SJSA1 (cell line): ENCODE data around the gene NDUFB10. TPM values are rescaled to one million over a fixed set of nuclear protein-coding genes. Genes with fewer than 3 reads are reported as not detected.

Source experiments
- DNase-seq, 2 experiments: peaks; one replicate each; pipeline ENCODE4 v3.0.0-alpha.2; 2015 to 2020; ENCODE audit warnings: low spot score in 2 of 2, low read depth in 1 of 2
- H3K27ac ChIP-seq: fragments of 250-450 bp; sonication (Bioruptor Pico); 2 replicates; pipeline ENCODE4 v1.5.1; 2020; ENCODE audit warnings: mild to moderate bottlenecking, moderate library complexity
- H3K27me3 ChIP-seq: fragments of 250-450 bp; sonication (Bioruptor Pico); replicated peaks from 2 replicates; pipeline ENCODE4 v1.5.1; 2020; ENCODE audit warnings: mild to moderate bottlenecking, moderate library complexity
- H3K36me3 ChIP-seq: fragments of 250-450 bp; sonication (Bioruptor Pico); 2 replicates; pipeline ENCODE4 v1.5.1; 2020; ENCODE audit warnings: mild to moderate bottlenecking
- H3K4me1 ChIP-seq: fragments of 250-450 bp; sonication (Bioruptor Pico); replicated peaks from 2 replicates; pipeline ENCODE4 v1.6.1; 2021; ENCODE audit warnings: mild to moderate bottlenecking
- H3K4me3 ChIP-seq: fragments of 250-450 bp; sonication (Bioruptor Pico); 2 replicates; pipeline ENCODE4 v1.5.1; 2020; ENCODE audit warnings: mild to moderate bottlenecking
- H3K9me3 ChIP-seq: fragments of 250-450 bp; sonication (Bioruptor Pico); replicated peaks from 2 replicates; pipeline ENCODE4 v1.5.1; 2020; ENCODE audit warnings: mild to moderate bottlenecking
- total RNA-seq: library from RNA; depleted of rRNA; stranded (reverse); fragments of >200 nt; shearing (Covaris generic); gene quantifications from 2 replicates; pipeline ENCODE4 v1.2.3, GENCODE V29; 2014

Gene NDUFB10
- total RNA-seq, 1 experiment from 2014 or later = 273 TPM

DNA sequence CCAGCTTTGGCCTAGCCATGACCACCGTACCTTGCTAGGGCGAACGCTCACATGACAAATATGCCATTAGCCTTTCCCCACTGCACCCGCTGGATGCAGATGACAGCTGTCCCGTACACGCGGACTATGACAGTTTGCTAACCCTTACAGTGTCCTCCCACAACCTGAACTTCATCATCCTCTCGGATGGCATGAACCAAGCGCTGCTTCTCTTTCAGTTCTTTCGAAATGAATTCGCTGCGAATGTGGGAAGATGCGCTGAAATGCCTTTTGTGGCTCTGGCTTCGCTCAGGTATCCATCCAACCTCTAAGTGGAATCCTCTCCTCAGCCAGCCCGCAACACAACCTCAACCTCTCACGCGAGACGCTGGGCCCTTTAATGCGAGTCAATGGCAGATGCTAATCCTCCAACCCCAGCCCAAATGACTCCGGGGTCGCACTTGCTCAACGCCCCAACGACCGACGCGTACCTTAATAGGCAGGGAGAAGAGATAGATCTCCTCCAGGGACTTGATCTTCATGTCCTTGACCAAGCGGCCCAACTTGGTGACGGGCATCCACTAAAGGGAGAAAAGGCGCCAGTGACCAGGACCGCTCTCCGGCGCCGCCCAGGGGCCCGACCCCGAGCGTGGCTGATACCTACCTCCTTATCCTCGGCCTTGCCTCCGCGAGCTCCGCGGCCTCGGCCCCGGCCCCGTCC lies 4.6 kb downstream of the NDUFB10 start:
- no peaks in the 10 kb centered on the region for H3K9me3 ChIP-seq
- H3K36me3 ChIP-seq = peaks cover 69% of the 10 kb centered on the region
- H3K27me3 ChIP-seq = no peaks in the 10 kb centered on the region
- H3K4me1 ChIP-seq = peaks cover 36% of the 10 kb centered on the region
- DNase-seq = peak in 1 of 2 experiments; percentile 40
- peak overlapping the region; percentile 88 for H3K4me3 ChIP-seq
- peak overlapping the region; percentile 85 for H3K27ac ChIP-seq

DNA sequence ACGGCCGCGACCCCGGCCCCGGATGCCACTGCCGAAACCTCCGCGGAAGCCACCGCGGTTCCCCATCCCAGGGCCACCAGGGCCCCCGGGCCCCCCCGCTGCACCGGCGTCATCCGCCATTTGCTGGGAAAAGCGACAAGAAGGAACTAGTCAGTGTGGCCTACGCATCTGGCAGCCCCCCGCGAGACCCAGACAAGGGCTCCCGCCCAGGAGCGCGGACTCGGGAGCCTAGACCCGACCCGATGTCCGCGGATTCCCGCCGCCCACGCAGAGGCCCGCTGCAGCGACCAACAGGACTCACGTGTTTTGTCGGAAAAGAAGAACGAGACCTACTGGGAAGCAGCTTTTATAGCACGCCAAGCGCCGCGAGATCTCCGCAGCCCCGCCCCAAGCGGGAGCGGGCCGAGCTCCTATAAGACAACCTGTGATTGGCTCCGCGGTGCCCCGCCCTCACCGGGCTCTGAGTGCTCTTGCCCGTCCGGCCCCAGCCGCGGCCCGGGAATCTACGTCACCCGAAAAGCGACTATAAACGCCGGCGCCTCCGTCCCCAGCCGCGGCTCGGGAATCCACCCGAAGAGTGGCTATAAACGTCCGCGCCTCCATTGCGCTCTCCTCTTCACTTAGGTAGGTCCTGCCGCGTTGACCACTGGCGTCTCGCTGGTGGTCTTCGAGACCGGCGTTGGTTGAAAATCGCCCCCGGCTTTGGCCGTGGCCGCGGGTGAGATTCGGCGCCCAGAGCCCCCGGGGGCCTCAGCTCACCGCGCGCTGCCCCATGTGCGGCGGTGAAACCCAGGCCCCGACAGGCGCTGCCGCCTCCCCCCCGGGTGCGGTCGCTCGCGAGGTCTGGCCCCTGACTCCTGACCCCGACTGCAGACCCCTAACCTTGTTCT lies 5.4 kb downstream of the NDUFB10 start, which contains the start of gene RPS2:
Gene RPS2 (minus strand): TSS at position 321 of the 890 bp plus-strand sequence. CDS start 201 bp downstream, at position 120.
- Histone ChIP-seq H3K36me3 (peaks cover 65% of the 10 kb centered on the region), H3K27ac (peak within 1 kb of the TSS; percentile 85), H3K27me3 (no peaks in the 10 kb centered on the region), H3K4me1 (peaks cover 33% of the 10 kb centered on the region), H3K4me3 (peak within 1 kb of the TSS; percentile 88), H3K9me3 (no peaks in the 10 kb centered on the region)
- peak; percentile 94 to 99 for DNase-seq

DNA sequence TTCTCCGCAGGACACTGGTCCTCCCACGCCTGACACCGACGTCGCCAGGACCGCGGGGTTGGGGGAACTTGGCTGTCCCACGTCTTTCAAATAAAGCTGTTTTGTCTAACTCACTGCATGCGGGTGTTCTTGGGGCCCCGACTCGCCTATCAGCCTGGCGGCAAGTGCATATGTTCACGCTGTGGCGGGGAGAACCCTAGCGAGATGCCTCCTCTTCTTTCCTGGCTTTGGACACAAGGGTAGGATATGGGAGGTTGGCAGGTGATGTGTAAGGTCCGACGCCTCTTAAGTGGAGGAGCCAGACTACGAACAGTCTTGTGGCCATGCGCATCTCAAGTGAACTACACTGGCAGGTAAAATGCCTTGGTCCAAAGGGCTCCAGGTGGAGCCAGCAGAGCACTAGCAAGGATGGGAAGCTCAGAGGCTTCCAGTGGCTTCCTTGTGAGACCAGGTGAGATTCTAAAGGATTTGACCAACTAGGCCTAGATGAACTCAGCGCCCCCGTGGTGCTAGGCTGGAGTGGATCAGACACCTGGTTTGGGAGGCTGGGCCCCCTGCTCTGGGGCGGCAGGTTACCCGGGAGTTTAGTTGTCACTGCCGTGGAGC lies 6.2 kb downstream of the NDUFB10 start:
- Histone ChIP-seq H3K9me3 (no peaks in the 10 kb centered on the region), H3K36me3 (peaks cover 62% of the 10 kb centered on the region), H3K4me3 (peak overlapping the region; percentile 88), H3K27ac (peak overlapping the region; percentile 85), H3K27me3 (no peaks in the 10 kb centered on the region), H3K4me1 (peaks cover 30% of the 10 kb centered on the region)
- no peak for DNase-seq

DNA sequence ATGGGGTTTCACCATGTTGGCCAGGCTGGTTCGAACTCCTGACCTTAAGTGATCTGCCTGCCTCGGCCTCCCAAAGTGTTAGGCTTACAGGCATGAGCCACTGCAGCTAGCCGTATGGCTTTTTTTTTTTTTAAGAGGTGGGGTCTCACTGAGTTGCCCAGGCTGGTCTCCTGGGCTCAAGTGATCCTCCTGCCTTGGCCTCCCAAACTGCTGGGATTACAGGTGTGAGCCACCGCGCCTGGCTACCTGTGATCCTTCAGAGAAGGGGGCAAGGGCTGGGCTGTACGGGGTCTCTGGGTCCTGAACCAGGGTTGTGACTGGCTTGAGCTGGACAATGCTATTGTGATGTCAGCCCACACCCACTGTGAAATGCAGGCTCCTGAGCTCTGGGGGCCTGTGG lies 7.1 kb downstream of the NDUFB10 start, which contains the start of gene RNF151:
Gene RNF151 (plus strand): TSS at position 397 of the 400 bp plus-strand sequence. CDS start 26 bp downstream, outside the sequence.
- no peak within 1 kb of the TSS for H3K27ac ChIP-seq
- H3K36me3 ChIP-seq = peaks cover 53% of the 10 kb centered on the region
- peaks cover 30% of the 10 kb centered on the region for H3K4me1 ChIP-seq
- peak within 1 kb of the TSS; percentile 88 for H3K4me3 ChIP-seq
- H3K27me3 ChIP-seq = no peaks in the 10 kb centered on the region
- DNase-seq = no peak
- H3K9me3 ChIP-seq = no peaks in the 10 kb centered on the region

DNA sequence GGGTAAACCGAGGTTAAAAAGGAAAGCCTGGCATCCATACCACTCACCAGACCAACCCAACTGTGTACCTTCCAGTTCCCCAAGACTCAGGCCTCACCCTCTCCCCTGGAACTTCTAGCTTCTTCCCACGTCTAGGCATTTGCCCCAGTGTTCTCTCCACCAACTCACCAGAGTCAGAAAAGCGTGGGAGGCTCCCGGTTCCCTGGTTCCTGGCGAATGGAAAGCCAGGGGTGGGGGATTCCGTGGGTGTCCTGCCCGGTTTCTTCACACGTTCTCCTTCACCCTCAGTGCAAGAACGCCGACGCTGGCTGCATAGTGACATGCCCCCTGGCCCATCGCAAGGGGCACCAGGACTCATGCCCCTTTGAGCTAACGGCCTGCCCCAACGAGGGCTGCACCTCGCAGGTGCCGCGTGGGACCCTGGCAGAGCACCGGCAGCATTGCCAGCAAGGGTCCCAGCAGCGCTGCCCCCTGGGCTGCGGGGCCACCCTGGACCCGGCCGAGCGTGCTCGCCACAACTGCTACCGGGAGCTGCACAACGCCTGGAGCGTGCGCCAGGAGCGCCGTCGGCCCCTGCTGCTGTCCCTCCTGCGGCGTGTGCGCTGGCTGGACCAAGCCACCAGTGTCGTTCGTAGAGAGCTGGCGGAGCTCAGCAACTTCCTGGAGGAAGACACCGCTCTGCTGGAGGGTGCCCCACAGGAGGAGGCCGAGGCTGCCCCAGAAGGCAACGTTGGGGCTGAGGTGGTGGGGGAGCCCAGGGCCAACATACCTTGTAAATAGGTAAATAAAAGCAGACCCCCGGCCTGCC lies 9.0 kb downstream of the NDUFB10 start:
- no peaks in the 10 kb centered on the region for H3K27me3 ChIP-seq
- peaks cover 42% of the 10 kb centered on the region for H3K36me3 ChIP-seq
- no peak for DNase-seq
- no peak overlapping the region for H3K4me3 ChIP-seq
- H3K27ac ChIP-seq = no peak overlapping the region
- H3K9me3 ChIP-seq = no peaks in the 10 kb centered on the region
- H3K4me1 ChIP-seq = peaks cover 27% of the 10 kb centered on the region

DNA sequence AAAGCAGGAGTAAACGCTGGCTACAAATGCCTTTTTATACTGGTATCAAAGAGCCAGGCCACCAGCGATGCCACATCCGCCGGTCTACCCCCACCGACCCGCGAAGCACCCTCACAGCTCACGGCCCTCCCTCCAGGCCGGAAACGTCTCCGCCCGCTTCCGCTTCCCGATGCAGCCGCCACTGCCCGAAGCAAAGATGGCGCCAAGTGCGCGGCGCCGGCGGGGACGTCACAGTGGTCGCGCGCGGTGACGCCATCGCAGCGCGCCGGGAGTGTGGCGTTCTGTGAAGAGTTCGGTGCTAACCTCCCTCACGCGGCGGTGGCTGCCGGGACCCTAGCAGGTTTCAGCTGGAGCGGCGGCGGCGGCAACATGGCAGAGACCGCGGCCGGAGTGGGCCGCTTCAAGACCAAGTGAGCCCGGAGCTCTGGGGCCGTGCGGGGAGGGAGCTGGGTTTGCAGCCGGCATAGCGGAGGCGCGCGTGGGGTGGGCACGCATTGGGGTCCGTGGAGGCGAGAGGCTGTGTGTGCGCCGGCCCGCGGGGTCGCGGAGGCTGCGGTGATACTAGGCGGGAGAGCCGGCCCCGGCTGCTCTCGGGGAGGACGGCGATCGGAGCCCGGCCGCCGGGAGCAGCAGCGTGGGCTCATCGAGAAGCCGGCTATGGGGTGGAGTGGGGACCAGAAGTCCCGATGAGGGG lies 12.6 kb downstream of the NDUFB10 start, which contains the start of gene TBL3:
Gene TBL3 (plus strand): TSS at position 258 of the 694 bp plus-strand sequence. CDS start 112 bp downstream, at position 370.
- Histone ChIP-seq H3K4me1 (peaks cover 16% of the 10 kb centered on the region), H3K36me3 (peaks cover 39% of the 10 kb centered on the region), H3K9me3 (no peaks in the 10 kb centered on the region), H3K27ac (peak within 1 kb of the TSS; percentile 80), H3K4me3 (peak within 1 kb of the TSS; percentile 84), H3K27me3 (no peaks in the 10 kb centered on the region)
- DNase-seq = peak; percentile 96 to 97

DNA sequence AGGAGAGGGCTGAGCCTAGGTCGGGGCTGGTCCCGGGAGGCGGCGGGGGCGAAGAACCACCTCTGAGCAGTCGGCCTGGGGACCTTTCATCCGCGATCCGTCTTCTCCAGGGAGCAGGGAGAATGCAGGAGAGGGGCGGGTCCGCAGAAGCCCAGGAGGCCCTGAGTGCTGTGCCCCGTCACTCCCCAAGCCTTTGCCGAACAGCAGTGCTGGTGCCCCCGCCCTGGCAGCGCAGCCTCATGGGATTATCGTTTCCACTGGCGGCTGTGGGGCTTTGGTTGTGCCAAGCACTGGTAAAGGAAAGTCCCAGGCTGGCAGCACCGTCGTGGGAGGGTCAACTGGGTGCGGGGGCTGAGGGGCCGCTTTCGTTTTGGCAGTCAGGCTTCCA lies 13.1 kb downstream of the NDUFB10 start:
- no peaks in the 10 kb centered on the region for H3K9me3 ChIP-seq
- H3K4me1 ChIP-seq = peaks cover 16% of the 10 kb centered on the region
- H3K27me3 ChIP-seq = no peaks in the 10 kb centered on the region
- DNase-seq = no peak
- H3K36me3 ChIP-seq = peaks cover 40% of the 10 kb centered on the region
- peak overlapping the region; percentile 84 for H3K4me3 ChIP-seq
- H3K27ac ChIP-seq = no peak overlapping the region

DNA sequence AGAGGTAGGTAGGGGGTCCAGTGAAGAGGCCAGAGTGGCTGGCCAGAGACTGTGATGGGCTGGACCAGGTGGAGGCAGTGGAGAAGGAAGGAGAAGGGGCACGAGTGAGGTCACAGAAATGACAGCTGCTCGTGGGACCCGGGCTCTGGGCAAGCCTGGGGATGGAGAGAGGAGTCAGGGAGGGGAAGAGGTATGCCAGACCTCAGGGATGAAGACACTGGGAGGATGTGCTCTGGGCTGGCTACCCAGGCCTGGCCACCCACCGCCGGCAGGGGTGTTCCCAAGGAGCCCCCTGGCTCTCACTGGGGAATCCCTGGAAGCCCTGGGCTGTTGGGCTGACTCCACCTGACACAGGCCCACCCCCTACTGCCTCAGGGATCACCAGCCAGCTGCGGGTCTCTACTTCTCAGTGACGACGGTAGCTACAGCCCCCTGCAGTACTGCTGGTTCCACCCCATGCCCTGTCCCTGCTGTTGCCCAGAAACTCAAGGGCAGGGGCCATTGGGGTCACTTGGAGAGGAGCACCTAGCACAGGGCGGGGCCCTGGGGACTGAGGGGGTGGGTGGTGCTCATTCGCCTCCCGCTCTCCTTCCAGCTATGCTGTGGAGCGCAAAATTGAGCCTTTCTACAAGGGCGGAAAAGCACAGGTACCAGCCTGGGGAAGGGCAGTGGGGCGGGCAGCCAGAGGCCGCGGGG lies 14.3 kb downstream of the NDUFB10 start:
- H3K4me3 ChIP-seq = no peak overlapping the region
- H3K27me3 ChIP-seq = no peaks in the 10 kb centered on the region
- peaks cover 16% of the 10 kb centered on the region for H3K4me1 ChIP-seq
- no peak for DNase-seq
- peaks cover 51% of the 10 kb centered on the region for H3K36me3 ChIP-seq
- no peaks in the 10 kb centered on the region for H3K9me3 ChIP-seq
- no peak overlapping the region for H3K27ac ChIP-seq

DNA sequence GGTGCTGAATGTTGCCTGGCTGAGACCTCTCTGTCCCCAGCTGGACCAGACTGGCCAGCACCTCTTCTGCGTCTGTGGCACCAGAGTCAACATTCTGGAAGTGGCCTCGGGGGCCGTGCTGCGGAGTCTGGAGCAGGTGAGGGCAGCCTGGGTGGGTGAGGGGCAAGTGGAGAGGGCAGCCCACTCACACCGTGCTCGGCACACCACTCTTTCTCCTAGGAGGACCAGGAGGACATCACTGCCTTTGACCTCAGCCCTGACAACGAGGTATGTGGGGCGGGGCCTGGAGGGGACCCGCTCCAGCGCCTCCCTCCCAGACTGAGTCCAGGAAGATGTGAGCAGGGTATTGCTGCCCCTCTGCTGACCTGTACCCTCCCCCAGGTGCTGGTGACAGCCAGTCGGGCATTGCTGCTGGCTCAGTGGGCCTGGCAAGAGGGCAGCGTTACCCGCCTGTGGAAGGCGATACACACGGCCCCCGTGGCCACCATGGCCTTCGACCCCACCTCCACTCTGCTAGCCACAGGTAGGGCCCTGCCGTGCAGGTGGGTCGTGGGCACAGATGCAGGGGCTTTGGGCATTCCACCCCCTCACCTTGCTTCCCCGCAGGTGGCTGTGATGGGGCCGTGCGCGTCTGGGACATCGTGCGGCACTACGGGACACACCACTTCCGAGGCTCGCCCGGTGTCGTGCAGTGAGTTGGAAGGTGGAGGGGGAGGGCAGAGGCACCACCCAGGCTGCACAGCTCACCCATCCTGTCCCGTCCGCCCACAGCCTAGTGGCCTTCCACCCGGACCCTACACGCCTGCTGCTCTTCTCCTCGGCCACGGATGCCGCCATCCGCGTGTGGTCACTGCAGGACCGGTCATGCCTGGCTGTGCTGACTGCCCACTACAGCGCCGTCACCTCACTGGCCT lies 15.1 kb downstream of the NDUFB10 start:
- peaks cover 59% of the 10 kb centered on the region for H3K36me3 ChIP-seq
- DNase-seq = no peak
- H3K27ac ChIP-seq = no peak overlapping the region
- no peaks in the 10 kb centered on the region for H3K27me3 ChIP-seq
- no peak overlapping the region for H3K4me3 ChIP-seq
- no peaks in the 10 kb centered on the region for H3K9me3 ChIP-seq
- peaks cover 16% of the 10 kb centered on the region for H3K4me1 ChIP-seq

DNA sequence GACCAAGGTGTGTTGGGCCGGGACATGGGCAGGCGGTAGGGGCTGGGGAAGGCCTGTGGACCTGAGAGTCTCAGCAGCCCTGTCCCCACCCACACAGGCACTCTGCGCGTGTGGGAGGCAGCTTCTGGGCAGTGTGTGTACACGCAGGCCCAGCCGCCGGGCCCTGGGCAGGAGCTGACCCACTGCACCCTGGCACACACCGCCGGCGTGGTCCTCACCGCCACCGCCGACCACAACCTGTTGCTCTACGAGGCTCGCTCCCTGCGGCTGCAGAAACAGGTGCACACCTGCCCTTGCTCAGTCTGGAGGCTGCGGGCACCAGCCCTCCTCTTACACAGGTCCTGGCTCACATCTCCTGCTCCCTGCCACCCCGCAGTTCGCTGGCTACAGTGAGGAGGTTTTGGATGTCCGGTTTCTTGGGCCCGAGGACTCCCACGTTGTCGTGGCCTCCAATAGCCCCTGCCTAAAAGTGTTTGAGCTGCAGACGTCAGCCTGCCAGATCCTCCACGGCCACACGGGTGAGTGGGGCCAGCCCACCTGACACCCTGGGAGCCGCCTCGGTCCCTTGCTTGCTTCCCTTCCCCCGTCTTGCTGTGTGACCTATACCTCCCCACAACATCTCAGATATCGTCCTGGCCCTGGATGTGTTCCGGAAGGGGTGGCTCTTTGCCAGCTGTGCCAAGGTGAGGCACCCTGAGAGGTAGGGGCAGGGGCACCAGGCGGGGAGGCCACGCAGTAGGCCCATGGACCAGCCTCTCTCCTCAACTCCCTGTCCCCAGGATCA lies 16.3 kb downstream of the NDUFB10 start:
- Histone ChIP-seq H3K9me3 (no peaks in the 10 kb centered on the region), H3K27me3 (peaks cover 8% of the 10 kb centered on the region), H3K27ac (no peak overlapping the region), H3K4me3 (no peak overlapping the region), H3K4me1 (peaks cover 16% of the 10 kb centered on the region), H3K36me3 (peaks cover 61% of the 10 kb centered on the region)
- no peak for DNase-seq

DNA sequence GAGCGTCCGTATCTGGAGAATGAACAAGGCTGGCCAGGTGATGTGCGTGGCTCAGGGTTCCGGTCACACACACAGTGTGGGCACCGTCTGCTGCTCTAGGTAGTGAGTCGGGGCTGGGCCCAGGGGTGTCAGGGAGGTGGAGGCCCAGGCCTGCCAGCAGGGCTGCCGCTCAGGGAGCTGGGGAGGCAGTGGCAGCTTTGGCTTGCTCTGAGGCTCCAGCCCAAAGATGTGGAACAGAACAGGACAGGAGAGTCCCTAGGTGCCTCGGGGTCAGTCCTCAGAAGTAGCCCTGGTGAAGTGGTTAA lies 16.8 kb downstream of the NDUFB10 start:
- no peak for DNase-seq
- Histone ChIP-seq H3K9me3 (no peaks in the 10 kb centered on the region), H3K36me3 (peaks cover 61% of the 10 kb centered on the region), H3K4me1 (peaks cover 12% of the 10 kb centered on the region), H3K4me3 (no peak overlapping the region), H3K27me3 (peaks cover 13% of the 10 kb centered on the region), H3K27ac (no peak overlapping the region)
